NOMO-1 treated with DMSO at 0.1 percent for 48 hours (cell line): ENCODE measurements around the gene PEX14.

ENCODE experiments used
- DNase-seq: peaks from one replicate; lab custom pipeline; 2025; ENCODE audit not compliant: unreplicated experiment; lab: John Stamatoyannopoulos, UW

Gene PEX14

GRCh38 chr1:10540277-10541005 lies 65.7 kb downstream of the PEX14 start:
- no peak for DNase-seq

- no peak for DNase-seq
These were observed 66.5 kb downstream of the PEX14 start for GRCh38 chr1:10541286-10541685.

- no peak for DNase-seq
These were observed 69.5 kb downstream of the PEX14 start for GRCh38 chr1:10544239-10544638.

- no peak for DNase-seq
These were observed 72.1 kb downstream of the PEX14 start for GRCh38 chr1:10546896-10547295.

- DNase-seq = no peak
These were observed 75.3 kb downstream of the PEX14 start for GRCh38 chr1:10549904-10550664.

GRCh38 chr1:10553118-10553517 lies 78.4 kb downstream of the PEX14 start:
- DNase-seq = no peak

GRCh38 chr1:10555635-10556429 lies 81.1 kb downstream of the PEX14 start:
- DNase-seq = no peak

- DNase-seq = no peak
These were observed 81.8 kb downstream of the PEX14 start for GRCh38 chr1:10556430-10557005.

GRCh38 chr1:10557714-10558113 lies 83.0 kb downstream of the PEX14 start:
- no peak for DNase-seq

- no peak for DNase-seq
These were observed 84.6 kb downstream of the PEX14 start for GRCh38 chr1:10559386-10559785.

GRCh38 chr1:10561497-10561896 lies 86.7 kb downstream of the PEX14 start:
- no peak for DNase-seq

GRCh38 chr1:10561955-10562354 lies 87.2 kb downstream of the PEX14 start:
- no peak for DNase-seq

GRCh38 chr1:10564063-10564462 lies 89.3 kb downstream of the PEX14 start:
- DNase-seq = no peak

- no peak for DNase-seq
These were observed 94.8 kb downstream of the PEX14 start for GRCh38 chr1:10569531-10569930.

GRCh38 chr1:10575616-10576015 lies 100.9 kb downstream of the PEX14 start:
- no peak for DNase-seq

- DNase-seq = no peak
These were observed 103.3 kb downstream of the PEX14 start for GRCh38 chr1:10578070-10578469.

GRCh38 chr1:10583641-10584040 lies 108.9 kb downstream of the PEX14 start:
- no peak for DNase-seq

- DNase-seq = no peak
These were observed 110.5 kb downstream of the PEX14 start for GRCh38 chr1:10585242-10585641.

- no peak for DNase-seq
These were observed 111.4 kb downstream of the PEX14 start for GRCh38 chr1:10586125-10586524.

- DNase-seq = no peak
These were observed 113.9 kb downstream of the PEX14 start for GRCh38 chr1:10588640-10589039.

GRCh38 chr1:10589074-10589473 lies 114.3 kb downstream of the PEX14 start:
- no peak for DNase-seq
